IPS-11a (cell line): ENCODE results near the gene RRP8.
A peak's percentile ranks its signal among the peaks of the same experiment; 100 is the strongest.

Experiments used
- H3K4me3 ChIP-seq: one replicate; pipeline ENCODE4 v1.5.1; 2013; ENCODE audit warnings: low read depth, low read length, control low read depth

RRP8 gene

DNA sequence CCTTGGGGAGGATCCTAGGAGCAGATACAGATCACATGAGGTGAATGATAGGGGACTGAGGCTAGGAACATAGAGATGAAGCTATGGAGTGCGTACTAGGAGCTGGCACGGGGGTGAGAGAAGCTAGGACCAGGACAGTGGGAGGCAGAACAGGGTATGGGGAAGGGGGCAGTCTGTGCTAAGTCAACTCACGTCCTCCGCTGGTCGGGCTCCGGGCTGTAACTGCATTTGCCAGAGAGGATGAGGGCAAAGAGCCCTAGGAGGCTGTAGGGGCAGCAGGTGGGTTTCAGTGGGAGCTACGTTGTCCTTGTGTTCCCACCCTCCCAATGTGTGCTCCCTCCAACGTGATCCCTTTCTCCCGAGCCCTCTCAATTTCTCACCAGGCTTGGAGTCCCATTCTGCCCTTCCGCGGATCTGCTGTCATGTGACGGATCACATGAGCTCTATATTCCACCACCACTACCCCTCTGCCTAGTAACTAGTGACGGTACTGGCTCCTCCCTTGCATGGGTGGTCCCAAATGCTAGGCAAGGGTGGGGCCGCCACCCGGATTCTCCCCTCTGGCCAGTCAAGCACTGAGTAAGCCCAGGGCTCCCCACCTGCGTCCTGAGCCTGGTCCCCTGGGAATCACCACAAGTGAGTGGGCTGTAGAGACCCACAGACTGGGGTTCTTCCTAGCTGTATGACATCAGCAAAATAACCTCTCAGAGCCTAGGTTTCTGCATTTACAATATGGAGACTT is 15.8 kb upstream of the RRP8 start, which contains the start of gene TPP1:
Gene TPP1, minus strand, starts transcription at position 419 of the 742 bp plus-strand sequence. Its CDS starts 22 bp downstream, at position 397.
- peak within 1 kb of the TSS; percentile 92 for H3K4me3 ChIP-seq

DNA sequence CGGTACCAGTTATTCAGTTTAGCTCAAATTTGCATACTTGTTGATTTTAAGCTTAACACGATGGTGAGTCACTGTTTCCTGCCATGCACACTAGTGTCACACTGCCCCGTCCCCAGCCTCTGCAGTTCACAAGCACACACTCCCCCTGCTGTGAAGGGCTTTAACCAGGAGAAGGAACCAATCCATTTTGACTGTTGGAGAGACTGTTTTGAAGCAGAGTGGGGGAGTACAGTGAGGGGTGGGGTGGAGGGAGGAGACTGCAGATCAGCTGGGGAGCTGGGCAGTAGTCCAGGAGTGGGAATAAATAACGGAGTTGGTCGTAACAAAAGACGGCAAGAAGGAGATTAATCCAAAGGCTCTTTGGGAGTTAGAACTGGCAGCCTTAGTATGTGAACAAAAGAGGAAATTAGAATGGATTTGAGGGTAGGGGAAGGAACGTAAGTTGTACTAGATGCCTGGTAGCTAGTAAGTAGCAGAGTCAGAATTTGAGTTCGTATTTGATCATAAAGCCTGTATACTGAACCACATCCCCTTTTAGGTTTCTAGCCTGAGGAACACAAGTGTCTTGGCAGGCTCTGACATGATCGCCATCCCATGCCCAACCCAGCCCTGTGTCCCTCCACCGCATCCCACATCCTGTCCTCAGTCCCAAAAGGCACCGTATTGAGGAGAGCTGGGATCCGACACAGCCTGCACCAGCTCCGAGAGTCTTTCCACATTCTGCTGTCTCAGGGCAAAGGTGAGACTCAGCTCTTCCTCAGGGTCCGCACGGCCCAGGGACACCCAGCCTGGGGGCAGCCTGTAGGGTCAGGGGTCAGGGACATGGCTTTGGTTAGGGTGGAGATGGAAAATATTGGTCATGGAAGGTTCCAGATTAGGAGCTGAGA is 14.9 kb upstream of the RRP8 start:
- peak overlapping the region; percentile 92 for H3K4me3 ChIP-seq

GRCh38 chr11:6617315-6617781 is 13.9 kb upstream of the RRP8 start:
- no peak overlapping the region for H3K4me3 ChIP-seq

DNA sequence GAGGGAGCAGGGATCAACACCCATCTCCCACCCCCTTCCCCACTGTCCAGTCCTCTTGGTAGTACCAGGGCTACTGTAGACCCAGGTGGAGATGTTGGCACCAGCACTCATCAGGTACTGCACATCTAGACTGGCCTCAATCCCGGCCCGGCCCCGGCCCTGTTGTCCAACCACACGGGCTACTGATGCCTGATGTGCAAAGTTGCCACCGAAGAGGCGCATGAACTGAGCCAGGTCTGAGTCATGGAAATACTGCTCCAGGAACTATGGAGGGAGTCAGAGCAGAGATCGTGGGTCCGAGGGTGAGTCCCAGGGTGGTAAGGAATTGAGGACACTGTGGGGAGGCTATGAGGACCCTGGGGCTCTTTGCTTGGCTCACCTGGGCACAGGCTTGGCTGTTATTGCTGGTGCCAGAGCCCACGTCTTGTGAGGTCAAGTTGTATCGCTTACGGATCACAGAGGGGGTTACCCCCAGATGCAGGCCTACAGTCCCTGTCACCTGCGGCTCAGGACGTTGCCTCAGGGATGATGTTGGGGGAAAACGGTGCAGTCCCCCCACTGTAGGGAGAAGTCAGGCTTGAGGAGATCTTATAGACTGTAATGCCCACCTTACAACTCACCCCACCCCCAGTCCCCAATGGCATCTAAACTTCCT is 13.3 kb upstream of the RRP8 start:
- H3K4me3 ChIP-seq = no peak overlapping the region

GRCh38 chr11:6615882-6616585 is 12.6 kb upstream of the RRP8 start:
- H3K4me3 ChIP-seq = no peak overlapping the region

DNA sequence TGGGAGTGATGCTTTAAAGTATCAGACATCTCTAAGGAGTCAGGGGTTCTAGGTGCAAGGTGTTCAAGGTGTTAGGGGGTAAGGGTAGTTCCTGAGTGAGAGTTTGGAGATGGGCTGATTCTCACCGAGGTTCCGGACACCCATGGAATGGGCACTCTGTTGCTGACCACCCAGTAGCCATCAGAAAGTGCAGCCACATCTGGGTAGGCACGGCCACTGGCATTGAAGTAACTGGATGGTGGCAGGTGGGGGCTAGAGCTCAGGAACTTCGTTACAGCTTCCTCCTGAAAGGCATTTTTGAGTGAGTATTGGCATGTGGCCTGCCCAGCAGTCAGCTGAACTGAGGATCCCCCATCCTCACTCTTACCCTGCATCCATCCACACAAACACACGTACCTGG is 11.6 kb upstream of the RRP8 start:
- H3K4me3 ChIP-seq = no peak overlapping the region

DNA sequence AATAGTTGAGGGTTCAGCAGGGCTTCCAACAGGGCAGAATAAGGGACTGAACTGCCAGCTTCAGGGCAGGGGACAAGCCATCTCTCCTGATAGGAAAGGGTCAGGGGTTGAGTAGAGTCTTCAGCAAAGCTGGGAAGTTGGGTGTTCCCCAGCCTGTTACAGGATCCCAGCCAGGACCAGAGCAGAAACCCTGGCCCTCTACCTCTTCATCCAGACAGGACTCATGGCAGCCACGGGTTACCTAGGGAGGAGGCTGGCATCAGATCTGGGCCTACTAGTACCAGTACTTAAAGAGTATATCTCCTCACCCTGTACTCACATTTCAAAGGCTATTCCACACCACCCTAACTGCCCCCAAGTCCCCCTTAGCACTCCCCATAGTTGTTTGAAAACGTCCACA is 11.0 kb upstream of the RRP8 start:
- H3K4me3 ChIP-seq = no peak overlapping the region

GRCh38 chr11:6613496-6613895 is 10.1 kb upstream of the RRP8 start:
- H3K4me3 ChIP-seq = no peak overlapping the region

- peak within 1 kb of the TSS; percentile 75 for H3K4me3 ChIP-seq
Measured at GRCh38 chr11:6612213-6613041, 9.0 kb upstream of the RRP8 start, which contains the start of gene TAF10. TSS of gene TAF10 (minus strand) at chr11:6612216. CDS start at chr11:6612189, 27 bp downstream.

DNA sequence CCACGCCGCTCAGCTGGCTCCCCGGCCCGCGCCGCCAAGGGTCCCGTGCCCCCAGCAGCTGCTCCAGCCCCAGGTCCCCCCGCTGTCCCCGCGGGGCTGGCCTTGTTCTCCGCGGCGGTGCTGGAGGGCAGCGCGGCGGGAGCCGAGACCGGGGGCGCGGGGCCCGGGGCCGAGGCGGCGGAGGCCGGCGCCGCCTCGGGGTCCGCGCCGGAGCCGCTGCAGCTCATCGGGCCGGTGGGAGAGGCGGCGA is 8.5 kb upstream of the RRP8 start:
- peak overlapping the region; percentile 75 for H3K4me3 ChIP-seq

DNA sequence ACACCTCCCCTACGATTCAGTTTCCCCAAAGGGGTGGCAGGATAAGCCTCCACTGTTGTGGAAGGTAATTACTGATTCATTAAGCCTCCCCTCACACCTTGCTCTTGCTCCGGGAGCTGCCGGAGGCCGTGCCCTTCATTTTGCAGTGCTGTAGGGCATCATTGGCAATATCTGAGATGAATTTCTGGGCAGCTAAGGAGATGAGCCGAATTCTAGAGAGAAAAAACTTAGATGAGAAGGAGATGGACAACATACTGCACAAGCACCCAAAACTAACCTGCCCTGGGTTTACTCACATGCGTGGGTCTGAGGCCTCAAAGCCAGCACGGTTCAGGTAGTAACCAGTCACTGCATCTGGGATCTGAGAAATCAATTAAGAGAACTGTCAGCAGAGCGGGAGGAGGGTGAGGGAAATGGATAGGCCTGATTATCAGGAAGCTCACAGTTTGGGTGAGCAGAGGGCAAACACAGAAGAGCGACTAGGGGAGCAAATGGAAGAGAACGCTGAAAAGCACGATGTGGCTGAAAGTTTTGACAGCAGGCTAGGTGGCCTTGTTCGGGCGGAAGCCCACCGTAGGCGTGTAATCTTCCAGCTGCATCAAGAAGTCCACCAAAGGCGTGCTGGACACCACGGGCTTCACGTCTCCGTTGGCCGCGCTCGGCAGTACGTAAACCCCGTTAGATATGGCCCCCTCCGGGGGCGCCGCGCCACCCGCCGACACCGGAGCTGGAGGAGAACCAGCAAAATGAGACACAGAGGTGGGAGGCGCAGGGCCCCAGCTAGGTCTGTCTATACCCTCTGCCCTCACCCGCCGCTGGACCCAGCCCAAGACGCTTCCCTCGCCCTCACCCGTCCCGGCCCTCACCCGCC is 7.9 kb upstream of the RRP8 start:
- H3K4me3 ChIP-seq = peak overlapping the region; percentile 75

DNA sequence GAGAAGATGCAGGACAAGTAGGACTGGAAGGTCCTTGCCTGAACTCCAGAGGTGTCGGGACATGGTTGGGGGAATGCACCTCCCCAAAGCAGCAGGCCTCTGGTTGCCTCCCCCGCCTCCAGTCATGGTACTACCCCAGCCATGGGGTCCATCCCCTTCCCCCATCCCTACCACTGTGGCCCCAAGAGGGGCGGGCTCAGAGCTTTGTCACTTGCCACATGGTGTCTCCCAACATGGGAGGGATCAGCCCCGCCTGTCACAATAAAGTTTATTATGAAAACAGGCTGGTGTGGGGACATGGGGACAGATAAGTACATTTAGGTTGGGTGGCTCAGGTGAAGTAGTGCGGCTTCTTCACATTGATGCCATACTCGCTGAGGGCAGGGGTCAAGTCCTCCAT is 7.2 kb upstream of the RRP8 start:
- no peak overlapping the region for H3K4me3 ChIP-seq

- no peak overlapping the region for H3K4me3 ChIP-seq
Measured at GRCh38 chr11:6609502-6610015, 6.1 kb upstream of the RRP8 start.

DNA sequence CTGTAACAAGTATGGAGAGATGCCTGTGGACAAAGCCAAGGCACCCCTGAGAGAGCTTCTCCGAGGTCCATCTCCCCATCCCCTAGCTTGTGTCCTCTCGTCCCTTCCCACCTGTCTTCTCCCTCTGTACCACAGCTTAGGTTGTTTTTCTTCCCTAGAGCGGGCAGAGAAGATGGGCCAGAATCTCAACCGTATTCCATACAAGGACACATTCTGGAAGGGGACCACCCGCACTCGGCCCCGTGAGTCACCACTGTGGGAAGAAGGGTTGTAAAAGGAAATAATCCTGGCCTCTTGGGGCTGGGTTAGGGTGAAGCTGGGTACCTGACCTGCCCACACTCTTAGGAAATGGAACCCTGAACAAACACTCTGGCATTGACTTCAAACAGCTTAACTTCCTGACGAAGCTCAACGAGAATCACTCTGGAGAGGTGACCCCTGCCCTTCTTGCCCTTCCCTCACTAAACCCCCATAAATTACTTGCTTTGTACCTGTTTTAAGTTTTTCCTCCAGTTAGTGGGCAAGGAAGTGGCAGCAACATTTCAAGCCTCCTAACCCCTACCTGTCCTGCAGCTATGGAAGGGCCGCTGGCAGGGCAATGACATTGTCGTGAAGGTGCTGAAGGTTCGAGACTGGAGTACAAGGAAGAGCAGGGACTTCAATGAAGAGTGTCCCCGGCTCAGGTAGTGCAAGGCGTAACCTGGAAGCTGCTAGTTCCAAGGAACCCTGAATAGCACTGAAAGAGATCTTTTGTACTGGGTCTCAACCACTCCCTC is 5.5 kb upstream of the RRP8 start:
- H3K4me3 ChIP-seq = no peak overlapping the region

DNA sequence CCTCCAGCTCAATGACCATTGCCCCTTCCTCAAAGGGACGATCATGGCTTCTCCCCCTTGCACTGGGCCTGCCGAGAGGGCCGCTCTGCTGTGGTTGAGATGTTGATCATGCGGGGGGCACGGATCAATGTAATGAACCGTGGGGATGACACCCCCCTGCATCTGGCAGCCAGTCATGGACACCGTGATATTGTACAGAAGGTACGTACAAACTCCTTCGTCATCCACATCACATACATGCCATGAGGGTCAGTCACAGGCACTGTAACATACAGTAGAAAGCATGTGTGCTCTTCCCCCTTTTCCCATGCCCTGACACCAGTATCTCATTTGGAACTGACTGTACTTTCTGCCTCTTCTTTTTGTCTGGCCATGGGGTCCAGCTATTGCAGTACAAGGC is 4.6 kb upstream of the RRP8 start:
- H3K4me3 ChIP-seq = no peak overlapping the region

DNA sequence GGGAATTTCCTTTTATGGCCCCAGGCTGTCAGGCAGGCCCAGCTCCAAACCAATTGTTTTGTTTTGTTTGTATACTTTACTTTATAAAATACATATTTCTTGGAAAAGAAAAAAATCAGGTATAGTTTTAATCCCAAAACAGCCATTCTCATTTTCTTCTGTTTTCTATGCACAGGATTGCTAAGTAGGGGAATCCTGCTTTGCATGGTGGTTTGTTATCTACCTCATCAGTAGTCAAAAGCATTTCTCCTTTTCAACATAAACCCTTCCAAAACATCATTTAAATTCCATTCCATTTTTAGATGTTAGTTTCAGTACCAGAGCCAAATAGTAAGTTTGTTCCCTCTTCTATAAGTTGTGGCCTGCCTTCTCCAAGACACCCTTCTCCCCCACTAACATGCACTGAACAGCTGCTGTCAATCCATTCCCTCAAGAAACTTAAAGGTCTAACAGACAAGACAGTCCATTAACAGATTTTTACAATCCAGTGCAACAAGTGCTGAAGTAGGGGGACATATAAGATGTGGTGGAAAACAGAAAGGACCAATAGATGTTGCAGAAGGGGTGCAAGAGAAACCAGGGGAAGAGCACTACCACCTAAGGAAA is 3.9 kb upstream of the RRP8 start:
- H3K4me3 ChIP-seq = no peak overlapping the region

DNA sequence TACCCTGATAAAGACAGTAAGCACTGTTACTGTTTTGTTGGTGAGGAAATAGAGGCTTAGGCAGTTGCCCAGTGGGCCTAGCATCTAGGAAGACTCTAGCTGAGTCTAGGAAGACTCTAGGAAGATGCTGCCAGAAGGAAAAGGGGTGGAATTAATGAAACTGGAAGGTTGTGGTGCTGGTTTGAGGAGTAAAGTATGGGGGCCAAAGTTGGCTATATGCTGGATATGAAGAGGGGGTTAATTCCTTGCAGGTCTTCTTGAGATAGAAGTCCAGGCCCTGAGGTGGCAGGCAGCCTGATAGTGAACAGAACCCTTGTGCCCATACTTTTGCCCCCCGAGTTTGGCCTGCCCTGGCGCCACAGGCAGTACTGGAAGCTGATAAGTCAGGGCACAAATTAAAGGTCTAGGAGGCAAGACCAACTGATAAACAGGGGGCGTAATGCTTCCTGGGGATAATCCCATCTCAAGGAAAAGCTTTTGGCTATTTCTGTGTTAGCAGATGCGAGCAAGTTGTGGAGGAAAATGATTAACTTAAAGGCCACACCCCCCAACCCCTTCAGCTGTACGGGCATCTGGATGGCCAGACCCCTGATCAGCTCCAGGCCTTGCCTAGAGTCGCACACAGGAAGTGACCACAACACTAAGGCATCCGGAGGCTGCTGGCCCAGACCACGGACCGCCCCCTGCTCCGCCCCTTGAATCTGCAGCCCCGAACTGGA is 3.2 kb upstream of the RRP8 start:
- H3K4me3 ChIP-seq = no peak overlapping the region
